Colonic mucosa (tissue), 4 donors: ENCODE measurements around the gene MBD5. TPM values are rescaled to one million over a fixed set of nuclear protein-coding genes. Genes with fewer than 3 reads are reported as not detected.

Experiments used
- DNase-seq: peaks from one replicate; pipeline ENCODE4 v3.0.0-alpha.2; 2020
- H3K27ac ChIP-seq: fragments of 200-600 bp; one replicate; pipeline ENCODE4 v1.8.0; 2021
- H3K27me3 ChIP-seq: fragments of 200-600 bp; one replicate; pipeline ENCODE4 v1.8.0; 2021
- H3K36me3 ChIP-seq: fragments of 200-600 bp; one replicate; pipeline ENCODE4 v1.8.0; 2021
- H3K4me1 ChIP-seq: fragments of 200-600 bp; one replicate; pipeline ENCODE4 v1.8.0; 2021; ENCODE audit warnings: mild to moderate bottlenecking
- H3K4me3 ChIP-seq: fragments of 200-600 bp; one replicate; pipeline ENCODE4 v1.8.0; 2021
- H3K9ac ChIP-seq, 2 donors: one replicate each; pipeline ENCODE4 v1.7.0; 2013; ENCODE audit warnings: control low read depth in 2 of 2, low read depth in 2 of 2, low read length in 2 of 2
- H3K9me3 ChIP-seq: fragments of 200-600 bp; one replicate; pipeline ENCODE4 v1.8.0; 2021
- CTCF ChIP-seq: fragments of 200-600 bp; IDR thresholded peaks from one replicate; pipeline ENCODE4 v1.8.0; 2022; ENCODE audit warnings: antibody characterized with exemption, mild to moderate bottlenecking
- intact Hi-C: fragments of 100-400 bp; cut with DNase I; formaldehyde crosslinking; loops from one replicate; pipeline ENCODE4 v1.14.1; 2022
- total RNA-seq, 2 donors: library from RNA; stranded (reverse); fragmentation: NEBNext Ultra II Directional in 1 of 2; extraction: Animal tissue kit (Norgen Biotek cat#: 25700) in 1 of 2; gene quantifications; one replicate each; pipeline ENCODE4 v1.2.1, GENCODE V29; 2021
- donor health status: healthy.
- donor health status: DM: no; HTN: no; CAD: no.
- donor health status: DM: no; HTN: no; CAD: no.

The MBD5 gene
- total RNA-seq, 2 donors from 2014 or later = 26.7 to 29.6 TPM

DNA sequence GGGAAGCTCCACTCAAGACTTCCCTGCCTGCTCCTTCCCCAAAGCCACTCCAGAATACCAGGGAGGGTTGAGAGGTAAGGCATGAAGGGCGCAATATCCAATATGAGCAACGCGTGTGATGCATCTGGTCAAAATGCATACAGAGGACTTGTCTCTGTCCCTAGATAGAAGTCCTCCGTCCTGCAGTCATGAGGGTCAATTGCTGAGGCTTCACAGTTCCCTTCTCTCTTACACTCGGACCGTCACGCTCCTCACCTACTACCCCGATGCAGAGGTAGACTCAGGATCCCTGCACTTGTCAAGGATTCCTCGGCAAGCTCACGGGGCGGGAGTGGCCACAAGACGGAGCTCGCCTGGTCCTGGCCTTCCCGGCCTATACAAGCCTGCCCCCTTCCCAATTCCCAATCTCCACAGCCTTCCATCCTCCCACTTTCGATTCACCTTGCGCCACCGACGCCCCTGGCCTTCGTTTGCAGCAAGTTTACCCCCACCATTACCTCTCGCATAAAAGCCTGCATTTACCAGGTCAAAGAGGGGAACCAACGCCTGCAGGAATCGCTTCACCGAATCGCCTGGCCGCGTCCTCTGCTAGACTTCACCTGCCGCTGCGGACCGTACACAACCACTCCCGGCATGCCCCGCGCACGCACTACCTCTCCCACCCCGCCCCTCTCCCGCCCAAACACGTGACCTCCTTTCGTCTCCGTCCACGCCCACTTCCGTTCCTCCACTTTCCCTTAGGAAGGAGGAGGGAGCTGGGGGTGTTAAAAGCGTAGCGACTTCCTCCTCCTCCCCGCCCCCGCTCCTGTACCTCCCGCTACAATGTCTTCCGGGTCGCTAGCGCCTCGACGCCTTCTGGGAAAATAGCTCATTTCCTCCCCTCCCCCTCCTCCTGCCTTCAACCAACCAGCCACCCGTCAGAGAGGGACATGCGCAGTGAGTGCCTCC is 506 bp upstream of the MBD5 start, which contains the start of gene ORC4:
Gene ORC4 (minus strand): TSS at position 627 of the 948 bp plus-strand sequence. CDS start 44,779 bp downstream, outside the sequence.
- H3K27ac ChIP-seq = peak within 1 kb of the TSS; percentile 91
- no peaks in the 10 kb centered on the region for H3K27me3 ChIP-seq
- H3K9ac ChIP-seq = peak within 1 kb of the TSS; percentile 92 to 96
- H3K36me3 ChIP-seq = no peaks in the 10 kb centered on the region
- peak within 1 kb of the TSS; percentile 79 for H3K4me3 ChIP-seq
- no peaks in the 10 kb centered on the region for H3K9me3 ChIP-seq
- TF ChIP-seq CTCF = peak; percentile 17
- peak; percentile 99 for DNase-seq
- H3K4me1 ChIP-seq = no peaks in the 10 kb centered on the region
- intact Hi-C loops = no loop called here

DNA sequence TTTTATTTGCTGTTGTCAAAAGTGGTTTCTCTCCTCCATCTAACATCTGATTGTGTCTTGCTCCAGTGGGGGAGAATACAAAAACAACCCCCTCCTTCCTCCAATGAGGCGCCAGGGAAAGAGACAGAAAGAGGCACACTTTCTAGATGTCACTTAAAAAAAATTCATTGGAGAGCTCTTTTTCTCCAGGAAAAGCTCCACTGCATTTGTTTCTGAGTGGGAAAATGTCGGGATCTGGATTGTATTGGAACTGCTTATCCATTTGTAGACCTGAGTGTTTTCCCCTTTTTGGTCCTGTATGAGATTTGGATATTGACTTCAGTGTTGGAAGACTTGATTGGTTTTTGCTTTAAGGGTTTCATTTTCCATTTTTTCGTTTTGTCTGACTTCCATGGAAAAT is 995 bp downstream of the MBD5 start:
- intact Hi-C loops = no loop called here
- no peaks in the 10 kb centered on the region for H3K9me3 ChIP-seq
- no peak for TF ChIP-seq CTCF
- H3K36me3 ChIP-seq = no peaks in the 10 kb centered on the region
- no peaks in the 10 kb centered on the region for H3K4me1 ChIP-seq
- DNase-seq = no peak
- peak overlapping the region; percentile 88 to 92 for H3K9ac ChIP-seq
- H3K27me3 ChIP-seq = no peaks in the 10 kb centered on the region
- peak overlapping the region; percentile 65 for H3K4me3 ChIP-seq
- H3K27ac ChIP-seq = peak overlapping the region; percentile 90

GRCh38 chr2:148022351-148022750 is 1.5 kb downstream of the MBD5 start:
- Histone ChIP-seq H3K4me1 (no peaks in the 10 kb centered on the region), H3K4me3 (peak overlapping the region; percentile 65), H3K36me3 (no peaks in the 10 kb centered on the region), H3K27ac (no peak overlapping the region), H3K9me3 (no peaks in the 10 kb centered on the region), H3K27me3 (no peaks in the 10 kb centered on the region), H3K9ac (peak overlapping the region in 1 of 2 donors; percentile 88)
- no peak for DNase-seq
- peak; percentile 3 for TF ChIP-seq CTCF
- intact Hi-C loops = no loop called here

DNA sequence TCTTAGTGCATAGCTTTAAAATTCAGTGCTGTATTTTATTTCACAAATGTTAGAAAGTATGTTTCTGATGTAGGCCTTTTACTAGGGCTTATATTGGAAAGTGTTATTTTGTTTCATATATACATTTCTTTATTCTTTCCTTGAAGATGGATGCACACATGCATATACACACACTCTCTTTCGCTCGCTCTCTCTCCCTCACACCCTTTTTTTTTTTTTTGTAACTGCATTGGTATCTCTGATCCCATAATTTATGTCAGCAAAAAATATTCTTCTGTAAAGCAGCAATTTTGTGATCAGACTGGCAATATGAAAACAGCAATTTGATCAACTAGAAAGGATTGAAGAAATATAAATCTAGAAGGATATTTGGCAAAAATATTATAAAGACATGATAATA is 2.0 kb downstream of the MBD5 start:
- no peaks in the 10 kb centered on the region for H3K4me1 ChIP-seq
- no peaks in the 10 kb centered on the region for H3K9me3 ChIP-seq
- DNase-seq = no peak
- H3K4me3 ChIP-seq = no peak overlapping the region
- TF ChIP-seq CTCF = peak; percentile 4
- no peak overlapping the region for H3K9ac ChIP-seq
- H3K27me3 ChIP-seq = no peaks in the 10 kb centered on the region
- intact Hi-C loops = no loop called here
- no peaks in the 10 kb centered on the region for H3K36me3 ChIP-seq
- no peak overlapping the region for H3K27ac ChIP-seq

DNA sequence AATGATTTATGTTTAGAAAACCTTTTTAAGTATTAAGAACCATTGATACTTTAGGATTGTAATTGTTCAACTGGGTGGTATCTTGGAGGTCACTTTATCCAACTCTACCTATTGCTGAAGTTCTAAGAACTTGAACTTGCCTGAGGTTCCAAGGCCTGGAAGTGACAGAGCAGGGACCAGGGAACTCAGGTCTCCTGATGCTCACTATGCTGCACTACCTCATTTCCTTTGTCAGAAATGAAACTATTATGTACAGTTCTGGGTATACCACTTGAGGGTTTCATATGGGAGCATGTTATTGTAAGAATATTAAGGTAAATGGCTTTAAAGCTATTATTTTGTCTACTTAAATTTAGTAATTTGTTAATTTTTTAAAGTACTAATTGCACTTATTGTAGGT is 3.0 kb downstream of the MBD5 start:
- Histone ChIP-seq H3K36me3 (no peaks in the 10 kb centered on the region), H3K9me3 (no peaks in the 10 kb centered on the region), H3K4me1 (no peaks in the 10 kb centered on the region), H3K9ac (no peak overlapping the region), H3K4me3 (no peak overlapping the region), H3K27me3 (no peaks in the 10 kb centered on the region), H3K27ac (no peak overlapping the region)
- TF ChIP-seq CTCF = no peak
- DNase-seq = no peak
- intact Hi-C loops = no loop called here
